Activated CD4-positive, CD25-positive, alpha-beta regulatory T cell treated with anti-CD3 and anti-CD28 coated beads, Interleukin-2, amount 50 U/mL, for 24 hours (primary cell): ENCODE results near the gene SDCCAG8.
A peak's percentile ranks its signal among the peaks of the same experiment; 100 is the strongest.

Experiments
- ATAC-seq, 2 donors: fragments of 150-1000 bp; cut with Tn5 transposase; one replicate each; pipeline ENCODE4 v1.10.0; 2021; ENCODE audit warnings: mild to moderate bottlenecking in 1 of 2, moderate library complexity in 1 of 2

Gene SDCCAG8

GRCh38 chr1:243286409-243287122 lies 30.7 kb downstream of the SDCCAG8 start:
- no peak for ATAC-seq

GRCh38 chr1:243287123-243287460 lies 31.3 kb downstream of the SDCCAG8 start:
- ATAC-seq: no peak

GRCh38 chr1:243287652-243288051 lies 31.8 kb downstream of the SDCCAG8 start:
- peak; percentile 94 to 95 for ATAC-seq

GRCh38 chr1:243288062-243288461 lies 32.2 kb downstream of the SDCCAG8 start:
- no peak for ATAC-seq

- no peak for ATAC-seq
Observed at GRCh38 chr1:243291292-243291691, 35.5 kb downstream of the SDCCAG8 start.

- no peak for ATAC-seq
Observed at GRCh38 chr1:243292117-243292516, 36.3 kb downstream of the SDCCAG8 start.

GRCh38 chr1:243293941-243294722 lies 38.3 kb downstream of the SDCCAG8 start:
- ATAC-seq: no peak

- ATAC-seq: peak in 1 of 2 donors; percentile 67
Observed at GRCh38 chr1:243294723-243295121, 38.9 kb downstream of the SDCCAG8 start.

- no peak for ATAC-seq
Observed at GRCh38 chr1:243299069-243299468, 43.2 kb downstream of the SDCCAG8 start.

- ATAC-seq: no peak
Observed at GRCh38 chr1:243301059-243301458, 45.2 kb downstream of the SDCCAG8 start.

GRCh38 chr1:243311809-243312208 lies 56.0 kb downstream of the SDCCAG8 start:
- ATAC-seq: no peak

GRCh38 chr1:243312952-243313634 lies 57.3 kb downstream of the SDCCAG8 start:
- ATAC-seq: no peak

GRCh38 chr1:243313635-243314536 lies 58.0 kb downstream of the SDCCAG8 start:
- no peak for ATAC-seq

- no peak for ATAC-seq
Observed at GRCh38 chr1:243315455-243315854, 59.6 kb downstream of the SDCCAG8 start.

GRCh38 chr1:243315893-243316292 lies 60.1 kb downstream of the SDCCAG8 start:
- ATAC-seq: no peak

- no peak for ATAC-seq
Observed at GRCh38 chr1:243316366-243316989, 60.6 kb downstream of the SDCCAG8 start.

- ATAC-seq: no peak
Observed at GRCh38 chr1:243320224-243320623, 64.4 kb downstream of the SDCCAG8 start.

- ATAC-seq: no peak
Observed at GRCh38 chr1:243322326-243322725, 66.5 kb downstream of the SDCCAG8 start.

- ATAC-seq: no peak
Observed at GRCh38 chr1:243323491-243323890, 67.7 kb downstream of the SDCCAG8 start.

GRCh38 chr1:243325305-243325890 lies 69.6 kb downstream of the SDCCAG8 start:
- peak in 1 of 2 donors; percentile 48 for ATAC-seq

- ATAC-seq: no peak
Observed at GRCh38 chr1:243332440-243332839, 76.6 kb downstream of the SDCCAG8 start.

GRCh38 chr1:243335292-243335691 lies 79.5 kb downstream of the SDCCAG8 start:
- ATAC-seq: no peak
